Caki2 (cell line): ENCODE measurements around the gene CCDC88B. TPM values are rescaled to one million over a fixed set of nuclear protein-coding genes. Genes with fewer than 3 reads are reported as not detected.

Experiments
- DNase-seq: peaks from one replicate; pipeline ENCODE4 v3.0.0-alpha.2; 2015; ENCODE audit warnings: low read depth
- in situ Hi-C: cut with HindIII; loops from 2 replicates; pipeline ENCODE4 v1.10.0; 2016; ENCODE audit warnings: low sequenced_read_pairs, low pct_unique_long_range_greater_than_20kb, mixed read lengths
- total RNA-seq: library from RNA; depleted of rRNA; stranded (reverse); fragments of >200 nt; shearing (Covaris generic); gene quantifications from 2 replicates; pipeline ENCODE4 v1.2.3, GENCODE V29; 2014; ENCODE audit warnings: low replicate concordance; rRNA removed

CCDC88B gene
- total RNA-seq, 1 experiment from 2014 or later, result 4.9 TPM

GRCh38 chr11:64384981-64385944, 45.3 kb downstream of the CCDC88B start:
- in situ Hi-C loops, result no loop called here
- DNase-seq, result no peak

- in situ Hi-C loops, result no loop called here
- no peak for DNase-seq
These were observed 46.1 kb downstream of the CCDC88B start for GRCh38 chr11:64385945-64386704.

- DNase-seq, result no peak
- in situ Hi-C loops, result no loop called here
These were observed 47.9 kb downstream of the CCDC88B start for GRCh38 chr11:64387916-64388315.

- in situ Hi-C loops, result no loop called here
- no peak for DNase-seq
These were observed 48.9 kb downstream of the CCDC88B start for GRCh38 chr11:64388894-64389293.

GRCh38 chr11:64389851-64390250, 49.8 kb downstream of the CCDC88B start:
- in situ Hi-C loops, result no loop called here
- no peak for DNase-seq

- DNase-seq, result no peak
- in situ Hi-C loops, result no loop called here
These were observed 50.6 kb downstream of the CCDC88B start for GRCh38 chr11:64390558-64390957.

GRCh38 chr11:64391839-64392238, 51.8 kb downstream of the CCDC88B start:
- DNase-seq, result no peak
- in situ Hi-C loops, result no loop called here

- in situ Hi-C loops, result no loop called here
- DNase-seq, result no peak
These were observed 55.6 kb downstream of the CCDC88B start for GRCh38 chr11:64395545-64396078.

GRCh38 chr11:64396079-64396591, 56.1 kb downstream of the CCDC88B start:
- DNase-seq, result no peak
- in situ Hi-C loops, result no loop called here

- in situ Hi-C loops, result no loop called here
- DNase-seq, result no peak
These were observed 60.1 kb downstream of the CCDC88B start for GRCh38 chr11:64400102-64400501.

GRCh38 chr11:64400667-64401066, 60.7 kb downstream of the CCDC88B start:
- DNase-seq, result no peak
- in situ Hi-C loops, result no loop called here

- DNase-seq, result no peak
- in situ Hi-C loops, result no loop called here
These were observed 61.8 kb downstream of the CCDC88B start for GRCh38 chr11:64401775-64402174.

GRCh38 chr11:64403106-64403505, 63.1 kb downstream of the CCDC88B start:
- in situ Hi-C loops, result no loop called here
- DNase-seq, result no peak

- no peak for DNase-seq
- in situ Hi-C loops, result no loop called here
These were observed 66.4 kb downstream of the CCDC88B start for GRCh38 chr11:64406221-64406946.

Other genes starting within 250 kb of the CCDC88B start
- gene MACROD1, start 174.1 kb upstream of the CCDC88B start, total RNA-seq, result 38.9 and 42.9 TPM in 2 replicates
- 134 and 157 TPM in 2 replicates for gene STIP1, start 154.0 kb upstream of the CCDC88B start, total RNA-seq
- gene FERMT3, start 133.5 kb upstream of the CCDC88B start, total RNA-seq, result 0.64 TPM in 1 of 2 replicates, not detected in the other
- gene TRPT1, start 114.0 kb upstream of the CCDC88B start, total RNA-seq, result 39.1 and 72.3 TPM in 2 replicates
- gene NUDT22, start 113.9 kb upstream of the CCDC88B start, total RNA-seq, result 25.1 and 31.4 TPM in 2 replicates
- 14.2 and 30.3 TPM in 2 replicates for gene DNAJC4, start 109.7 kb upstream of the CCDC88B start, total RNA-seq
- gene VEGFB, start 105.6 kb upstream of the CCDC88B start, total RNA-seq, result 52.8 and 66.2 TPM in 2 replicates
- 24.2 and 46.1 TPM in 2 replicates for gene FKBP2, start 99.1 kb upstream of the CCDC88B start, total RNA-seq
- 413 and 431 TPM in 2 replicates for gene PPP1R14B, start 93.3 kb upstream of the CCDC88B start, total RNA-seq
- gene PLCB3, start 88.7 kb upstream of the CCDC88B start, total RNA-seq, result 16.5 and 18.6 TPM in 2 replicates
- 122 and 141 TPM in 2 replicates for gene BAD, start 55.5 kb upstream of the CCDC88B start, total RNA-seq
- gene GPR137, start 54.4 kb upstream of the CCDC88B start, total RNA-seq, result 9.6 and 31.9 TPM in 2 replicates
- gene KCNK4, start 48.9 kb upstream of the CCDC88B start, total RNA-seq, result not detected in 2 replicates
- gene CATSPERZ, start 39.8 kb upstream of the CCDC88B start, total RNA-seq, result not detected in 2 replicates
- gene ESRRA, start 34.7 kb upstream of the CCDC88B start, total RNA-seq, result 38.8 and 48.7 TPM in 2 replicates
- gene TRMT112, start 22.6 kb upstream of the CCDC88B start, total RNA-seq, result 494 and 562 TPM in 2 replicates
- gene PRDX5, start 22.1 kb upstream of the CCDC88B start, total RNA-seq, result 258 and 341 TPM in 2 replicates
- gene RPS6KA4, start 19.0 kb downstream of the CCDC88B start, total RNA-seq, result 39.0 and 59.4 TPM in 2 replicates
- gene SLC22A11, start 215.7 kb downstream of the CCDC88B start, total RNA-seq, result 0.09 and 0.81 TPM in 2 replicates